ENCODE results near the gene PPP2R3A. TPM values are rescaled to one million over a fixed set of nuclear protein-coding genes. Genes with fewer than 3 reads are reported as not detected.

Gene PPP2R3A
- total and polyA plus RNA-seq, 2 of the 13 experiments (the other 11 are each of a cell fraction or from before 2014, with no cell fraction given), result 0.07 to 0.12 TPM

- H3K79me2 ChIP-seq (ENCODE audit: insufficient read depth, low read length), result no peaks in the 10 kb centered on the region
- intact Hi-C loops (cut with micrococcal nuclease; ENCODE audit: unreplicated experiment), result no loop called here
- ATAC-seq (no peak), DNase-seq (ENCODE audit: low spot score) (no peak), FAIRE-seq (no peak)
- H2AFZ ChIP-seq (ENCODE audit: low read length), result no peak overlapping the region
- H3K9me3 ChIP-seq (ENCODE audit: low read length), result no peaks in the 10 kb centered on the region
- H3K4me2 ChIP-seq (ENCODE audit: low read depth, low read length), result no peak overlapping the region
- POLR2A ChIA-PET, result no interaction called here
- no peaks in the 10 kb centered on the region for H3K4me1 ChIP-seq (ENCODE audit: insufficient read depth, low read length)
- 12% methylated on average over 3 of the region's 3 CpGs for WGBS (ENCODE audit: low lambda C conversion rate)
- no peak overlapping the region for H3K27ac ChIP-seq (ENCODE audit: extremely low read length, insufficient read depth, low read length)
- H3K27me3 ChIP-seq (ENCODE audit: control insufficient read depth in 1 of 2, insufficient read depth in 2 of 2, low read length in 2 of 2), result peaks cover 0 to 7% of the 10 kb centered on the region in 2 experiments; a peak in 1 of 5 replicates
- H3K36me3 ChIP-seq (replicated peaks in 1 of 2; ENCODE audit: control insufficient read depth in 1 of 2, insufficient read depth in 2 of 2, low read length in 2 of 2), result no peaks in the 10 kb centered on the region
- H3K9ac ChIP-seq (ENCODE audit: insufficient read depth, low read depth, low read length), result no peak overlapping the region
- H3K4me3 ChIP-seq (replicated peaks in 1 of 3; ENCODE audit: insufficient read depth in 1 of 3, low read depth in 2 of 3, low read length in 3 of 3), result no peak overlapping the region
- in situ Hi-C loops (cut with HindIII; ENCODE audit: extremely low pct_ligation_motif_present, low pct_unique_long_range_greater_than_20kb), result no loop called here
- BruUV-seq (replicated peaks), result no TSS peak
- H4K20me1 ChIP-seq (ENCODE audit: insufficient read depth, low read length), result no peaks in the 10 kb centered on the region
- CTCF ChIA-PET (ENCODE audit: low intra/inter-chr PET ratio, low total read pairs), result no interaction called here
- TF ChIP-seq CBX2 (IDR thresholded peaks at IDR 0.05; ENCODE audit: low read depth, low read length), result no peak
- no peak for TF ChIP-seq CBX2 (CRISPR knock-in tag; IDR thresholded peaks at IDR 0.05; ENCODE audit: low read depth)
- TF ChIP-seq PLRG1 (conservative IDR thresholded peaks at IDR 0.05), result no peak
- TF ChIP-seq ZFY (CRISPR knock-in tag; IDR thresholded peaks at IDR 0.05), result no peak
- no peak for TF ChIP-seq LRRFIP1 (CRISPR knock-in tag; conservative IDR thresholded peaks at IDR 0.05)
- TF ChIP-seq MED1 (CRISPR knock-in tag; IDR thresholded peaks at IDR 0.05), result no peak
- TF ChIP-seq BATF2 (CRISPR knock-in tag; IDR thresholded peaks at IDR 0.05), result no peak
- TF ChIP-seq ZNF280D (CRISPR knock-in tag; IDR thresholded peaks at IDR 0.05), result no peak
- TF ChIP-seq ZFP36L2 (CRISPR knock-in tag; IDR thresholded peaks at IDR 0.05), result no peak
- no peak for TF ChIP-seq HMGXB3 (CRISPR knock-in tag; IDR thresholded peaks at IDR 0.05; ENCODE audit: borderline replicate concordance)
- no peak for TF ChIP-seq ELK4 (CRISPR knock-in tag; IDR thresholded peaks at IDR 0.05; ENCODE audit: borderline replicate concordance)
- no peak for TF ChIP-seq ZNF543 (CRISPR knock-in tag; IDR thresholded peaks at IDR 0.05)
- no peak for TF ChIP-seq ZNF121 (CRISPR knock-in tag; IDR thresholded peaks at IDR 0.05)
These were observed 29.3 kb downstream of the PPP2R3A start for GRCh38 chr3:135994708-135995337.

Data from HepG2 (cell line).